IPS DF 6.9 (cell line): ENCODE measurements around the gene TMEM61.

Experiments used
- DNase-seq: peaks from one replicate; pipeline ENCODE4 v3.0.0-alpha.2; 2013; ENCODE audit warnings: low read depth, low spot score
- H3K27ac ChIP-seq: one replicate; pipeline ENCODE4 v1.5.1; 2013; ENCODE audit warnings: low read length, control low read depth
- H3K27me3 ChIP-seq: 2 replicates; pipeline ENCODE4 v1.6.1; 2013; ENCODE audit warnings: mild to moderate bottlenecking, low read length; ENCODE audit not compliant: control insufficient read depth, insufficient read depth
- H3K36me3 ChIP-seq: 2 replicates; pipeline ENCODE4 v1.6.1; 2013; ENCODE audit warnings: low read length; ENCODE audit not compliant: control insufficient read depth, insufficient read depth
- H3K4me1 ChIP-seq: 2 replicates; pipeline ENCODE4 v1.6.1; 2013; ENCODE audit warnings: low read length; ENCODE audit not compliant: control insufficient read depth, insufficient read depth
- H3K4me3 ChIP-seq: 2 replicates; pipeline ENCODE4 v1.5.1; 2013; ENCODE audit warnings: mild to moderate bottlenecking, low read length
- H3K9me3 ChIP-seq: 2 replicates; pipeline ENCODE4 v1.6.1; 2013; ENCODE audit warnings: low read length, inconsistent platforms; ENCODE audit not compliant: control insufficient read depth, insufficient read depth
- WGBS: extraction: QIAGEN DNeasy Blood & Tissue Kit; methylation state at CpG from one replicate; pipeline ENCODE4 v1.1.7; 2013; ENCODE audit warnings: mixed read lengths, missing lambda C conversion rate; ENCODE audit not compliant: insufficient read length, insufficient coverage; 5-methylcytosine and 5-hydroxymethylcytosine counted together

Gene TMEM61

GRCh38 chr1:55000110-55001085, 20.0 kb downstream of the TMEM61 start:
- Histone ChIP-seq H3K4me1 (0 out of 2 replicates have a peak, but pooled peaks cover 6% of the 10 kb centered on the region), H3K36me3 (no peaks in the 10 kb centered on the region), H3K27me3 (peaks cover 21% of the 10 kb centered on the region), H3K27ac (no peak overlapping the region), H3K9me3 (no peaks in the 10 kb centered on the region), H3K4me3 (no peak overlapping the region)
- DNase-seq = no peak
- no CpG with 5 or more reads among the region's 8 CpGs for WGBS

GRCh38 chr1:55001311-55001710, 20.9 kb downstream of the TMEM61 start:
- Histone ChIP-seq H3K27me3 (peaks cover 21% of the 10 kb centered on the region), H3K27ac (no peak overlapping the region), H3K36me3 (no peaks in the 10 kb centered on the region), H3K9me3 (no peaks in the 10 kb centered on the region), H3K4me1 (peaks cover 6% of the 10 kb centered on the region; the same call in 1 of the 2 replicates), H3K4me3 (no peak overlapping the region)
- no CpG with 5 or more reads among the region's 4 CpGs for WGBS
- DNase-seq = no peak

DNA sequence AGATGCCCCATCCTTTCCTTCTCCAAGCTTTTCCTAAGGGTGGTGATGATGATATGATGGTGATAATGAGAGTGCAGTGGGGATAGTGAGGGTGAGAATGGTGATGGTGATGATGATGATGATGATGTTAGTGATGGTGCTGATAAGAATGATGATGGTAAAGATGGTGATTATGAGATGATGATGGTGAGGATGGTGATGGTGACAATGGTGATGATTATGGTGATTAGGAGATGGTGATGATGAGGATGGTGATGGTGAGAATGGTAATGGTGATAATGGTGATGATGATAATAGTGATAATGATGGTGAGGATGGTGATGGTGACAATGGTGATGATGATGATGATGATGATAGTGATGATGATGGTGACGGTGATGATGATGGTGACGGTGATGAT, 22.3 kb downstream of the TMEM61 start:
- no peaks in the 10 kb centered on the region; the same call in 1 of the 2 replicates for H3K4me1 ChIP-seq
- peaks cover 17% of the 10 kb centered on the region for H3K27me3 ChIP-seq
- H3K27ac ChIP-seq = no peak overlapping the region
- DNase-seq = no peak
- no CpG with 5 or more reads among the region's 2 CpGs for WGBS
- no peak overlapping the region for H3K4me3 ChIP-seq
- no peaks in the 10 kb centered on the region for H3K36me3 ChIP-seq
- no peaks in the 10 kb centered on the region for H3K9me3 ChIP-seq

DNA sequence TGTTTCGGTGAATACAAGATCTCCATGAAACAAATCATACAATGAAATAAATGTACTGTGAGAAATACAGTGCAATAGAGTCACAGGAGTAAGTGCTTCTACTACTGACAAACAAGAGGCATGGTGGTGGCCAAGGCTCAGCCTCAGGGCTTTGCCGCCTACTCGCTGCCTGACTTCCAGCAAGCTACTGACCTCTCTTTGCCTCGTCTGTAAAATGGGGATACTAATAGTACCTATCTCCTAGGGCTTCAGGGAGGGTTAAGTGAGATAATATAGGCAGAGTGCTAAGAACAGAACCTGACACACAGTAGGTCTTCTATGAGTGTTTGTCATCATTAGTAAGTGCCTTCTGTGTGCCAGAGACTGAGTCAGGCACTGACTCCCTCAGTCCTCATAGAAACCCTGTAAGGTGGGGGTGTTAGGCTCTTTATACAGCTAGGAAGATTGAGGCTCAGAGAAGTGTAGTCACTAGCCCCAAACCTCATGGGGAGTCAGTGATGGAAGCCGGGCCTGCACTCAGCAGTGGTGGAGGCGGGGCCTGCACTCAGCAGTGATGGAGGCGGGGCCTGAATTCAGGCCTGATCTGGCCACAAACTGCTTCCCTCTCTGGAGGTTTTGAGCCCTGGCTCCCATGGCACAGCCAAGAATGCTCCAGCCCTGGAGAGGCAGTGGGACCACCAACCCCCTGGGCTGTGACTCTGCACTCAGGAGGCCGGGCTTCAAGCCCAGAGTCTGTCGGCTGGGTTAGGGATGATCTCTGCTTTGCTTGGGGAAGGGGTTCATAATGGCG, 25.1 kb downstream of the TMEM61 start:
- no peaks in the 10 kb centered on the region for H3K36me3 ChIP-seq
- no CpG with 5 or more reads among the region's 10 CpGs for WGBS
- H3K9me3 ChIP-seq = no peaks in the 10 kb centered on the region
- H3K4me3 ChIP-seq = no peak overlapping the region
- no peaks in the 10 kb centered on the region; the same call in 1 of the 2 replicates for H3K27me3 ChIP-seq
- no peak overlapping the region for H3K27ac ChIP-seq
- DNase-seq = no peak
- peaks cover 2% of the 10 kb centered on the region; the same call in 1 of the 2 replicates for H3K4me1 ChIP-seq

DNA sequence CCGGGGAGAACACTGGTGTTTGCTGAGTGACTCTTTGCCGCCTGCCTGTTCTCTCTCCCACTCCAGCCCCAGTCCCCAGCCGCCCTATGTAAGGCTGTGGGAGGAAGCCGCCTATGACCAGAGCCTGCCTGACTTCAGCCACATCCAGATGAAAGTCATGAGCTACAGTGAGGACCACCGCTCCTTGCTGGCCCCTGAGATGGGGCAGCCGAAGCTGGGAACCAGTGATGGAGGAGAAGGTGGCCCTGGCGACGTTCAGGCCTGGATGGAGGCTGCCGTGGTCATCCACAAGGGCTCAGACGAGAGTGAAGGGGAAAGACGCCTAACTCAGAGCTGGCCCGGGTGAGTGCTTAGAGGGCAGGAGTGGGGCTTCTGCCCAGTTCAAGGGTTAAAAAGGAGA, 26.5 kb downstream of the TMEM61 start:
- peaks cover 4% of the 10 kb centered on the region; the same call in 1 of the 2 replicates for H3K4me1 ChIP-seq
- no CpG with 5 or more reads among the region's 12 CpGs for WGBS
- H3K4me3 ChIP-seq = no peak overlapping the region

GRCh38 chr1:55007625-55008024, 27.2 kb downstream of the TMEM61 start:
- Histone ChIP-seq H3K9me3 (no peaks in the 10 kb centered on the region), H3K4me1 (peaks cover 4% of the 10 kb centered on the region; the same call in 1 of the 2 replicates), H3K27me3 (no peaks in the 10 kb centered on the region), H3K4me3 (no peak overlapping the region), H3K27ac (no peak overlapping the region), H3K36me3 (no peaks in the 10 kb centered on the region)
- no CpG with 5 or more reads among the region's 3 CpGs for WGBS
- DNase-seq = no peak

More for the DNA sequence above, 26.5 kb downstream of the TMEM61 start:
- Histone ChIP-seq H3K27ac (no peak overlapping the region), H3K27me3 (no peaks in the 10 kb centered on the region; the same call in 1 of the 2 replicates), H3K9me3 (no peaks in the 10 kb centered on the region), H3K36me3 (no peaks in the 10 kb centered on the region)
- DNase-seq = no peak

DNA sequence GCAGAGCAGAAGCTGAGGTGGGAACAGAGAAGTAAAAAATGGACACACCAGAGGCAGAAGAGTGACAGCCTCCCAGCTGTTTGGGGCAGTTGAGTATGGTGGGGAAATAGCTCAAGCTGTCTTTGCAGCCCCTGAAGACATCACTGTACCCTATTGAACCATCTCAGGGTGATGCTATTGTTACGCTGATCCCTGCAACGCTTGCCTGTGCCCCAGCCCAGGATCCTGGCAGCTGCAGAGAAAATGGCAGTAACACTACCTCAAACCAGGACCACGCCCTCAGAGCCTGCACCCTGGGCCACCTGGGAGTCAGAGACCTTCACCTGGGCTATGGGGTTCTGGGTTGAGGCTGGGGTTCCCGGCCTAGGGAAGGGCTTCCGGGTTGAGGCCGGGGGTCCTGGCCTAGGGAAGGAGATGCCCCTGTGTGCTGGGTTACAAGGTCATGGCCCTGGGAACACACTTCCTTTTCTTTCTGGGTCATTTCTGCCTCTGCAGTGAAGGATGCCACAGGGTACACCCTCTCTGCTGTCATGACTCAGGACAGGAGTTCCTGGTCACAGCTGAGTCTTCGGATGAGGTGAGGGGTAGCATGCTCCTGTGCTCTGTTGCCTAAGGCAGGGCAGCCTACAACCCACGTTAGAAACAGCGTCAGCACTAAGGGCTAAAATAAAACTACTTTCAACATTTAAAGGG, 29.9 kb downstream of the TMEM61 start:
- Histone ChIP-seq H3K9me3 (no peaks in the 10 kb centered on the region), H3K4me1 (peaks cover 4% of the 10 kb centered on the region; the same call in 1 of the 2 replicates), H3K27me3 (no peaks in the 10 kb centered on the region), H3K36me3 (no peaks in the 10 kb centered on the region), H3K4me3 (no peak overlapping the region), H3K27ac (no peak overlapping the region)
- no CpG with 5 or more reads among the region's 9 CpGs for WGBS
- no peak for DNase-seq

GRCh38 chr1:55010887-55011217, 30.4 kb downstream of the TMEM61 start:
- H3K4me1 ChIP-seq = peaks cover 4% of the 10 kb centered on the region; the same call in 1 of the 2 replicates
- DNase-seq = no peak
- no peaks in the 10 kb centered on the region for H3K27me3 ChIP-seq
- no peak overlapping the region for H3K27ac ChIP-seq
- no peak overlapping the region for H3K4me3 ChIP-seq
- H3K9me3 ChIP-seq = no peaks in the 10 kb centered on the region
- no CpG with 5 or more reads among the region's 7 CpGs for WGBS
- H3K36me3 ChIP-seq = no peaks in the 10 kb centered on the region

DNA sequence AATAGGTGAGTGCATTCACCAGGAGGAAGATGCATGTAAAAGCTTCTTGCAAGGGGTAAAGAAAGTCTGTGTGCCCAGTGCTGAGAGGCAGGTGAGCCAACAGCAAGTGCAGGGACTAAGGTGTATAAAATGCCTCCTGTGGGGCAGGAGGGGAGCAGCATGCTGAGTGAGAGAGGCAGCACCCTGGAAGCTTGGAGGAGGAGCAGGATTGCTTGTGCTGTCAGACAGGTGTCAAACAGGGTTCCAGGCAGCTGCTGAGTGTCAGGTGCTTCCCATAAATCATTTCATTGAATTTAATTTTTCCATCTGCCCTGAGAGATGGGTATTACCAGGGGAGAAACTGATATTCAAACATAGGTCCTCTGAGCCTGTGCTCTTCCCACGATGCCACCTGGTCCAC, 32.2 kb downstream of the TMEM61 start:
- no peak for DNase-seq
- WGBS = no CpG with 5 or more reads among the region's 1 CpG

GRCh38 chr1:55015123-55015522, 34.7 kb downstream of the TMEM61 start:
- H3K36me3 ChIP-seq = no peaks in the 10 kb centered on the region
- no peaks in the 10 kb centered on the region for H3K9me3 ChIP-seq
- peaks cover 4% of the 10 kb centered on the region; the same call in 1 of the 2 replicates for H3K4me1 ChIP-seq
- no peak for DNase-seq
- H3K27ac ChIP-seq = no peak overlapping the region
- H3K4me3 ChIP-seq = no peak overlapping the region
- WGBS = no CpG with 5 or more reads among the region's 5 CpGs
- H3K27me3 ChIP-seq = no peaks in the 10 kb centered on the region

More for the DNA sequence above, 32.2 kb downstream of the TMEM61 start:
- Histone ChIP-seq H3K36me3 (no peaks in the 10 kb centered on the region), H3K27ac (no peak overlapping the region), H3K9me3 (no peaks in the 10 kb centered on the region), H3K4me3 (no peak overlapping the region), H3K4me1 (peaks cover 4% of the 10 kb centered on the region; the same call in 1 of the 2 replicates), H3K27me3 (no peaks in the 10 kb centered on the region)
